Activated naive CD4-positive, alpha-beta T cell treated with anti-CD3 and anti-CD28 coated beads, Interleukin-2, amount 10 ng/mL, durations not matched to agents 7 days and 5 days (primary cell): ENCODE measurements around the gene MBNL2.

Experiments used
- CTCF ChIA-PET: fragments of 350-600 bp; sonication (Branson Sonifier 250); formaldehyde crosslinking; loops from one replicate; lab custom pipeline; 2021; ENCODE audit warnings: antibody characterized with exemption; lab: Charles Lee
- DNase-seq: peaks from one replicate; pipeline ENCODE4 v3.0.0-alpha.2; 2020
- H3K27ac Mint-ChIP-seq: one replicate; pipeline ENCODE4 v1.8.0; 2021; ENCODE audit warnings: mild to moderate bottlenecking, moderate library complexity, mixed read lengths
- H3K27me3 Mint-ChIP-seq: one replicate; pipeline ENCODE4 v1.8.0; 2021; ENCODE audit warnings: mild to moderate bottlenecking, mixed read lengths
- H3K36me3 Mint-ChIP-seq: one replicate; pipeline ENCODE4 v1.8.0; 2021; ENCODE audit warnings: mixed read lengths
- H3K4me1 Mint-ChIP-seq: one replicate; pipeline ENCODE4 v1.8.0; 2021; ENCODE audit warnings: mixed read lengths
- H3K4me3 Mint-ChIP-seq: one replicate; pipeline ENCODE4 v1.8.0; 2021; ENCODE audit warnings: mild to moderate bottlenecking, moderate library complexity, mixed read lengths
- H3K9me3 Mint-ChIP-seq: one replicate; pipeline ENCODE4 v1.8.0; 2021; ENCODE audit warnings: mixed read lengths

The MBNL2 gene

DNA sequence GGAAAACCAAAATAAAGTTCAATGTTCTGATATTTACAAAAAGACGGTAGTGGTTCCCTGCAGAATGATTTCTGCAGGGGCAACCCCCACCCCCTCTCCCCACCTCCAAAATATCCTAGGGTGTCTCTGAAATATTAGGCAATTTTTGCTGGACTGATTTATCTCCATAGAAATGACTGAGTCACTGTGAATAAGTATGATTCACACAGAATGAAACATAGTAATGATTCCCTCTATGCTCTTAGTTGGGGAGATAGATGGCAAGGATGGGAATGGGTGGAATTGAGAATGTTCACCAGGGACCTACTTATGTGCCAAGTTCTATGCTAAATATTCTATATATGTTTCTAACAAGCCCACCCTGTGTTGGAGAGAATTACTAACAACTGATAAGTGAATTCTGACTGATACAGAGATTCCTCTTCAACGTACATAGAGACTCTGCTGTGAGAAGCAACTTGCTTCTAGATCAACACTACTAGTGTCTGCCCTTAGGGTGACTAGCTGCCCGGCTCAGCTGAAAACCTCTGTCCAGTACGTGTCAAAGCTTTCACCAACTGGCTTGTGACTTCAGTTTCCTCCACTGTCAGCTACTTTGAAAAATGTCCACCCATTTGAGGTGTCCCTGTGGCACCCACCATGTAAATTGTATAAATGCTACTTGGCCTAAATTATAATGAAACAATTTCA lies 173.5 kb downstream of the MBNL2 start:
- Mint-ChIP-seq H3K4me1 (no peaks in the 10 kb centered on the region), H3K27me3 (no peaks in the 10 kb centered on the region), H3K4me3 (no peak overlapping the region), H3K9me3 (no peaks in the 10 kb centered on the region), H3K36me3 (no peaks in the 10 kb centered on the region), H3K27ac (no peak overlapping the region)
- DNase-seq, result no peak
- CTCF ChIA-PET, result interaction anchor here (1.0 kb wide), 1 partner anchor 29 kb away, joined by 4 read pairs; no protein-coding TSS in a partner anchor

GRCh38 chr13:97397267-97397666 lies 175.1 kb downstream of the MBNL2 start:
- CTCF ChIA-PET, result no interaction called here
- Mint-ChIP-seq H3K36me3 (no peaks in the 10 kb centered on the region), H3K27ac (no peak overlapping the region)

GRCh38 chr13:97401421-97401820 lies 179.3 kb downstream of the MBNL2 start:
- no peak overlapping the region for H3K27ac Mint-ChIP-seq
- H3K27me3 Mint-ChIP-seq, result peaks cover 4% of the 10 kb centered on the region
- H3K4me1 Mint-ChIP-seq, result no peaks in the 10 kb centered on the region
- H3K4me3 Mint-ChIP-seq, result no peak overlapping the region
- peaks cover 5% of the 10 kb centered on the region for H3K9me3 Mint-ChIP-seq
- no peaks in the 10 kb centered on the region for H3K36me3 Mint-ChIP-seq
- no peak for DNase-seq
- CTCF ChIA-PET, result no interaction called here

More at GRCh38 chr13:97397267-97397666, 175.1 kb downstream of the MBNL2 start:
- H3K4me3 Mint-ChIP-seq, result no peak overlapping the region
- DNase-seq, result no peak
- H3K27me3 Mint-ChIP-seq, result no peaks in the 10 kb centered on the region
- H3K9me3 Mint-ChIP-seq, result peaks cover 5% of the 10 kb centered on the region
- H3K4me1 Mint-ChIP-seq, result no peaks in the 10 kb centered on the region

GRCh38 chr13:97403893-97404750 lies 182.0 kb downstream of the MBNL2 start:
- peaks cover 4% of the 10 kb centered on the region for H3K27me3 Mint-ChIP-seq
- H3K4me3 Mint-ChIP-seq, result no peak overlapping the region
- no peaks in the 10 kb centered on the region for H3K36me3 Mint-ChIP-seq
- no peak overlapping the region for H3K27ac Mint-ChIP-seq
- no peaks in the 10 kb centered on the region for H3K4me1 Mint-ChIP-seq
- H3K9me3 Mint-ChIP-seq, result peaks cover 5% of the 10 kb centered on the region
- no peak for DNase-seq
- CTCF ChIA-PET, result no interaction called here

- H3K4me1 Mint-ChIP-seq, result no peaks in the 10 kb centered on the region
- no peak overlapping the region for H3K4me3 Mint-ChIP-seq
These were observed 185.4 kb downstream of the MBNL2 start for GRCh38 chr13:97407540-97407939.

GRCh38 chr13:97408938-97409337 lies 186.8 kb downstream of the MBNL2 start:
- no peaks in the 10 kb centered on the region for H3K4me1 Mint-ChIP-seq
- H3K4me3 Mint-ChIP-seq, result no peak overlapping the region
- no peaks in the 10 kb centered on the region for H3K9me3 Mint-ChIP-seq
- no peak for DNase-seq
- H3K36me3 Mint-ChIP-seq, result no peaks in the 10 kb centered on the region
- no peak overlapping the region for H3K27ac Mint-ChIP-seq
- no peaks in the 10 kb centered on the region for H3K27me3 Mint-ChIP-seq
- CTCF ChIA-PET, result no interaction called here

More at GRCh38 chr13:97407540-97407939, 185.4 kb downstream of the MBNL2 start:
- H3K36me3 Mint-ChIP-seq, result no peaks in the 10 kb centered on the region
- peaks cover 4% of the 10 kb centered on the region for H3K27me3 Mint-ChIP-seq
- DNase-seq, result no peak
- H3K9me3 Mint-ChIP-seq, result no peaks in the 10 kb centered on the region
- CTCF ChIA-PET, result no interaction called here
- no peak overlapping the region for H3K27ac Mint-ChIP-seq

GRCh38 chr13:97411984-97412383 lies 189.9 kb downstream of the MBNL2 start:
- no peak overlapping the region for H3K4me3 Mint-ChIP-seq
- no peaks in the 10 kb centered on the region for H3K36me3 Mint-ChIP-seq
- no peaks in the 10 kb centered on the region for H3K27me3 Mint-ChIP-seq
- DNase-seq, result no peak
- H3K27ac Mint-ChIP-seq, result no peak overlapping the region
- H3K4me1 Mint-ChIP-seq, result no peaks in the 10 kb centered on the region
- H3K9me3 Mint-ChIP-seq, result no peaks in the 10 kb centered on the region
- CTCF ChIA-PET, result no interaction called here

DNA sequence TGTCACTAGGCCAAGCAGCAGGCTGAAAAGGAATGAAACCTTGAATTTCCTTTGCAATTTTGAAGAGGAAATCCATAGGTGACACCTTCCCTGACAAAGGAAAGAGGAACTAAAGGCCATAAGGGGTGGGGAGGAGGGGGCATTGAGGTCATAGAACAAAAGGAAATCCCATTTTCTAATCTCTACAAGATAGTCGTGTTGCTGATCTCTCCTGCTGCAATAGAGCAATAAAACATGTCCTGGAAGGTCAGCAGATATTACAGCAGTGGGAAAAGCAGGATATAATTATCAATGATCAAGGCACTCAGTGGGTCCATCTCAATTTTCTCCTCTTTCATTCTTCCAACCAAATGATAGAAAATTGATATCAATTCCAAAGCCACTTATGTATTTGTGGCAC lies 191.6 kb downstream of the MBNL2 start:
- Mint-ChIP-seq H3K9me3 (no peaks in the 10 kb centered on the region), H3K4me3 (no peak overlapping the region), H3K4me1 (no peaks in the 10 kb centered on the region), H3K36me3 (no peaks in the 10 kb centered on the region), H3K27ac (no peak overlapping the region), H3K27me3 (no peaks in the 10 kb centered on the region)
- DNase-seq, result no peak
- CTCF ChIA-PET, result no interaction called here

GRCh38 chr13:97414392-97414791 lies 192.3 kb downstream of the MBNL2 start:
- no peak overlapping the region for H3K27ac Mint-ChIP-seq
- DNase-seq, result no peak
- peaks cover 3% of the 10 kb centered on the region for H3K27me3 Mint-ChIP-seq
- CTCF ChIA-PET, result no interaction called here
- no peaks in the 10 kb centered on the region for H3K9me3 Mint-ChIP-seq
- H3K36me3 Mint-ChIP-seq, result no peaks in the 10 kb centered on the region
- H3K4me1 Mint-ChIP-seq, result no peaks in the 10 kb centered on the region
- H3K4me3 Mint-ChIP-seq, result no peak overlapping the region

GRCh38 chr13:97417698-97418097 lies 195.6 kb downstream of the MBNL2 start:
- no peaks in the 10 kb centered on the region for H3K9me3 Mint-ChIP-seq
- no peak overlapping the region for H3K27ac Mint-ChIP-seq
- no peak for DNase-seq
- no peak overlapping the region for H3K4me3 Mint-ChIP-seq
- H3K4me1 Mint-ChIP-seq, result no peaks in the 10 kb centered on the region
- H3K27me3 Mint-ChIP-seq, result peaks cover 3% of the 10 kb centered on the region
- CTCF ChIA-PET, result interaction anchor here (0.6 kb wide), 1 partner anchor 44 kb away, joined by 4 read pairs; no protein-coding TSS in a partner anchor
- no peaks in the 10 kb centered on the region for H3K36me3 Mint-ChIP-seq

GRCh38 chr13:97422118-97423054 lies 200.3 kb downstream of the MBNL2 start:
- Mint-ChIP-seq H3K27ac (no peak overlapping the region), H3K4me3 (no peak overlapping the region), H3K36me3 (no peaks in the 10 kb centered on the region), H3K4me1 (no peaks in the 10 kb centered on the region), H3K27me3 (peaks cover 8% of the 10 kb centered on the region), H3K9me3 (no peaks in the 10 kb centered on the region)
- DNase-seq, result no peak
- CTCF ChIA-PET, result interaction anchor here (0.8 kb wide), 1 partner anchor 9 kb away, joined by 3 read pairs; no protein-coding TSS in a partner anchor

GRCh38 chr13:97423300-97424045 lies 201.3 kb downstream of the MBNL2 start:
- CTCF ChIA-PET, result interaction anchor here (0.8 kb wide), 1 partner anchor 8 kb away, joined by 3 read pairs; no protein-coding TSS in a partner anchor
- no peaks in the 10 kb centered on the region for H3K36me3 Mint-ChIP-seq
- peaks cover 11% of the 10 kb centered on the region for H3K27me3 Mint-ChIP-seq
- H3K27ac Mint-ChIP-seq, result no peak overlapping the region
- DNase-seq, result no peak
- no peaks in the 10 kb centered on the region for H3K9me3 Mint-ChIP-seq
- H3K4me1 Mint-ChIP-seq, result no peaks in the 10 kb centered on the region
- no peak overlapping the region for H3K4me3 Mint-ChIP-seq

DNA sequence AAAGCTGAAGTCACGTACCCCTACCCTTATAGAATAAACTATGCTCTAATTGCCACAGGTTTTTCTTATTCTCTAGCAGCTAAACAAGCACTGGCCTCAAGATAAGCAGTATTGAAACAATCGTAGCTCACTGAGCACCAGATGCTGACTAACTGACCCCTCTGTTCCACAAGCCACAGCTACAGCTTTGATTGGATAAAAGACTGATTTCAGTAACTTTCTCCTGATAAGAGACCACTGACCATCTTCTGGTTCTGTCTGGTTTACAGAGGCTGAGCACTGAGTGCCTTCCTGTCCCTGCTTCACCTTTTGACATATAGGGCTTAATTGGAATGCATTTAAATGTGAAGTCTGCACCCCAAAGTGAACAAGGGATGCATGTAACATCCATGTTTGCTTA lies 203.5 kb downstream of the MBNL2 start:
- DNase-seq, result no peak
- Mint-ChIP-seq H3K4me3 (no peak overlapping the region), H3K27me3 (peaks cover 8% of the 10 kb centered on the region), H3K9me3 (no peaks in the 10 kb centered on the region), H3K36me3 (no peaks in the 10 kb centered on the region), H3K4me1 (no peaks in the 10 kb centered on the region), H3K27ac (no peak overlapping the region)
- CTCF ChIA-PET, result no interaction called here
